ENCODE results near the gene RALGAPA2. TPM values are rescaled to one million over a fixed set of nuclear protein-coding genes. Genes with fewer than 3 reads are reported as not detected.

Gene RALGAPA2
- total RNA-seq, 1 experiment from 2014 or later, result 10.8 TPM

DNA sequence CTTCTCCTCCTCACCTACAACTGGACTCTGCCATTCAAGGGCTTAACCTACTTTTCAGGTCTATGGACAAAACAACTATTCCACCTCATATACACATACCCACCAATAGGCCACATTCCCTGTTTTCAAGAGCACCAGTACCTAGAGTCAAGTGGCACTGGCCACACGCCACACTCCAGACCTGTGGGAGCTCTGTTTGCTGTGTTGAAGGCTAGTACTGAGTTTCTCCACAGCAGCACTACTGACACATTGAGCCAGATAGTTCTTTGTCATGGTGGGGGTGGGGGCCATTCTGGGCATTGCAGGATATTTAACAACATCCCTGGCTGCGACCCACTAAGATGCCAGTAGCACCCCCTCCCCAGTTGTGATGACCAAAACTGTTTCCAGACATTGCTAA, 84.1 kb downstream of the RALGAPA2 start:
- Histone ChIP-seq H3K27ac (ENCODE audit: low read depth, low read length) (no peak overlapping the region), H4K20me1 (ENCODE audit: insufficient read depth) (no peaks in the 10 kb centered on the region), H3K27me3 (ENCODE audit: insufficient read depth, low read length) (no peaks in the 10 kb centered on the region), H3K9me3 (ENCODE audit: control insufficient read depth in 1 of 2, insufficient read depth in 1 of 2, low read depth in 1 of 2, low read length in 2 of 2) (no peaks in the 10 kb centered on the region), H3K9me2 (ENCODE audit: insufficient read depth) (no peaks in the 10 kb centered on the region), H3K79me2 (ENCODE audit: insufficient read depth, low read length) (no peaks in the 10 kb centered on the region), H3K9ac (ENCODE audit: low read length) (no peak overlapping the region), H3K4me2 (ENCODE audit: low read length) (no peak overlapping the region), H3K36me3 (ENCODE audit: control insufficient read depth in 1 of 2, insufficient read depth in 2 of 2, low read length in 2 of 2) (no peaks in the 10 kb centered on the region), H3K4me1 (ENCODE audit: control insufficient read depth in 1 of 2, insufficient read depth in 2 of 2, low read length in 2 of 2) (no peaks in the 10 kb centered on the region), H2AFZ (ENCODE audit: low read depth, low read length, poor library complexity, severe bottlenecking) (no peak overlapping the region), H3K4me3 (replicated peaks in 1 of 2; ENCODE audit: low read depth in 1 of 2, low read length in 2 of 2) (no peak overlapping the region)
- DNase-seq (ENCODE audit: low read depth, low spot score), result no peak
- no peak for TF ChIP-seq CEBPB (IDR thresholded peaks at IDR 0.05; ENCODE audit: low read depth)
- TF ChIP-seq, protein P1, sequence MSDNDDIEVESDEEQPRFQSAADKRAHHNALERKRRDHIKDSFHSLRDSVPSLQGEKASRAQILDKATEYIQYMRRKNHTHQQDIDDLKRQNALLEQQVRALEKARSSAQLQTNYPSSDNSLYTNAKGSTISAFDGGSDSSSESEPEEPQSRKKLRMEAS (IDR thresholded peaks at IDR 0.05), result no peak
- no peak for TF ChIP-seq YY1 (IDR thresholded peaks at IDR 0.05; ENCODE audit: extremely low read depth, insufficient replicate concordance, low read depth, low read length)
- ChIA-PET CTCF (no interaction called here), POLR2A (no interaction called here), RAD21 (ENCODE audit: low non-redundant PET in 1 of 2, low total read pairs in 2 of 2, uncharacterized antibody in 2 of 2, unreplicated experiment in 2 of 2) (no interaction called here)
- ATAC-seq, result no peak
- intact Hi-C loops (cut with micrococcal nuclease), result no loop called here
- BruUV-seq (replicated peaks), result no TSS peak

DNA sequence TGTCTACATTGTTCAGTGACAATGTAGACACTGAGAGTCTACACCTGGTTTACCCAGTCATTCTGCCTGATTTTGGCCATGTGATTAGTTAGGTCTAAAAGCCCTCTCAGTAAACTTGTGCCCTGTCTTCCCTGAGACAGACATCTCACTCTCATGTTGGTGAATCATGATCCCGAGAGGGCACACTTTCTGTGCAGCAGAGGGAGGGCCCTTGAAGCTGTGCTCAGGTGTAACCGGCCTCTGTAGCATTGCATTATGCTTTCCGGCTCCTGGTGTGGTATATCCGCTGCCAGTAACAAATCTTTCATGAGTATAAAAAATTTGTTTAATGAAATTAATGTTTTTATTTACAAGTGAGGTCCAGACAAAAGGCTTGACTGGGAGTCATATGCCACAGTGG, 85.0 kb downstream of the RALGAPA2 start:
- H3K27ac ChIP-seq (ENCODE audit: low read depth, low read length), result no peak overlapping the region
- H3K4me2 ChIP-seq (ENCODE audit: low read length), result no peak overlapping the region
- no peaks in the 10 kb centered on the region for H3K4me1 ChIP-seq (ENCODE audit: control insufficient read depth in 1 of 2, insufficient read depth in 2 of 2, low read length in 2 of 2)
- ChIA-PET CTCF (no interaction called here), RAD21 (ENCODE audit: low non-redundant PET in 1 of 2, low total read pairs in 2 of 2, uncharacterized antibody in 2 of 2, unreplicated experiment in 2 of 2) (no interaction called here), POLR2A (no interaction called here)
- no peak overlapping the region for H3K9ac ChIP-seq (ENCODE audit: low read length)
- H3K4me3 ChIP-seq (replicated peaks in 1 of 2; ENCODE audit: low read depth in 1 of 2, low read length in 2 of 2), result no peak overlapping the region
- ATAC-seq (no peak), DNase-seq (ENCODE audit: low read depth, low spot score) (no peak)
- H4K20me1 ChIP-seq (ENCODE audit: insufficient read depth), result no peaks in the 10 kb centered on the region
- no TSS peak for BruUV-seq (replicated peaks)
- H3K9me2 ChIP-seq (ENCODE audit: insufficient read depth), result no peaks in the 10 kb centered on the region
- intact Hi-C loops (cut with micrococcal nuclease), result no loop called here
- H3K79me2 ChIP-seq (ENCODE audit: insufficient read depth, low read length), result no peaks in the 10 kb centered on the region
- H2AFZ ChIP-seq (ENCODE audit: low read depth, low read length, poor library complexity, severe bottlenecking), result no peak overlapping the region
- no peaks in the 10 kb centered on the region for H3K9me3 ChIP-seq (ENCODE audit: control insufficient read depth in 1 of 2, insufficient read depth in 1 of 2, low read depth in 1 of 2, low read length in 2 of 2)
- H3K36me3 ChIP-seq (ENCODE audit: control insufficient read depth in 1 of 2, insufficient read depth in 2 of 2, low read length in 2 of 2), result no peaks in the 10 kb centered on the region
- TF ChIP-seq, protein P2, sequence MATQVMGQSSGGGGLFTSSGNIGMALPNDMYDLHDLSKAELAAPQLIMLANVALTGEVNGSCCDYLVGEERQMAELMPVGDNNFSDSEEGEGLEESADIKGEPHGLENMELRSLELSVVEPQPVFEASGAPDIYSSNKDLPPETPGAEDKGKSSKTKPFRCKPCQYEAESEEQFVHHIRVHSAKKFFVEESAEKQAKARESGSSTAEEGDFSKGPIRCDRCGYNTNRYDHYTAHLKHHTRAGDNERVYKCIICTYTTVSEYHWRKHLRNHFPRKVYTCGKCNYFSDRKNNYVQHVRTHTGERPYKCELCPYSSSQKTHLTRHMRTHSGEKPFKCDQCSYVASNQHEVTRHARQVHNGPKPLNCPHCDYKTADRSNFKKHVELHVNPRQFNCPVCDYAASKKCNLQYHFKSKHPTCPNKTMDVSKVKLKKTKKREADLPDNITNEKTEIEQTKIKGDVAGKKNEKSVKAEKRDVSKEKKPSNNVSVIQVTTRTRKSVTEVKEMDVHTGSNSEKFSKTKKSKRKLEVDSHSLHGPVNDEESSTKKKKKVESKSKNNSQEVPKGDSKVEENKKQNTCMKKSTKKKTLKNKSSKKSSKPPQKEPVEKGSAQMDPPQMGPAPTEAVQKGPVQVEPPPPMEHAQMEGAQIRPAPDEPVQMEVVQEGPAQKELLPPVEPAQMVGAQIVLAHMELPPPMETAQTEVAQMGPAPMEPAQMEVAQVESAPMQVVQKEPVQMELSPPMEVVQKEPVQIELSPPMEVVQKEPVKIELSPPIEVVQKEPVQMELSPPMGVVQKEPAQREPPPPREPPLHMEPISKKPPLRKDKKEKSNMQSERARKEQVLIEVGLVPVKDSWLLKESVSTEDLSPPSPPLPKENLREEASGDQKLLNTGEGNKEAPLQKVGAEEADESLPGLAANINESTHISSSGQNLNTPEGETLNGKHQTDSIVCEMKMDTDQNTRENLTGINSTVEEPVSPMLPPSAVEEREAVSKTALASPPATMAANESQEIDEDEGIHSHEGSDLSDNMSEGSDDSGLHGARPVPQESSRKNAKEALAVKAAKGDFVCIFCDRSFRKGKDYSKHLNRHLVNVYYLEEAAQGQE (IDR thresholded peaks at IDR 0.05; ENCODE audit: low read depth), result no peak
- TF ChIP-seq POLR2A (IDR thresholded peaks at IDR 0.05; ENCODE audit: borderline replicate concordance, extremely low read depth, insufficient read depth, insufficient read length) (no peak), JUND (IDR thresholded peaks at IDR 0.05) (no peak), EGR1 (IDR thresholded peaks at IDR 0.05; ENCODE audit: low read depth) (no peak), YY1 (IDR thresholded peaks at IDR 0.05; ENCODE audit: extremely low read depth, insufficient replicate concordance, low read depth, low read length) (no peak), CBX3 (IDR thresholded peaks at IDR 0.05; ENCODE audit: low read depth) (no peak), EZH2 (IDR thresholded peaks at IDR 0.05) (no peak), RAD21 (IDR thresholded peaks at IDR 0.05; ENCODE audit: low read depth) (no peak), ZNF274 (IDR thresholded peaks at IDR 0.05; ENCODE audit: low read depth, low read length) (no peak), FOSL1 (IDR thresholded peaks at IDR 0.05; ENCODE audit: low read depth) (no peak), ELF1 (IDR thresholded peaks at IDR 0.05; ENCODE audit: borderline replicate concordance, low read depth) (no peak), SP1 (IDR thresholded peaks at IDR 0.05; ENCODE audit: low read depth) (no peak)
- TF ChIP-seq, protein P1 (IDR thresholded peaks at IDR 0.05), result no peak
- TF ChIP-seq, protein P3, sequence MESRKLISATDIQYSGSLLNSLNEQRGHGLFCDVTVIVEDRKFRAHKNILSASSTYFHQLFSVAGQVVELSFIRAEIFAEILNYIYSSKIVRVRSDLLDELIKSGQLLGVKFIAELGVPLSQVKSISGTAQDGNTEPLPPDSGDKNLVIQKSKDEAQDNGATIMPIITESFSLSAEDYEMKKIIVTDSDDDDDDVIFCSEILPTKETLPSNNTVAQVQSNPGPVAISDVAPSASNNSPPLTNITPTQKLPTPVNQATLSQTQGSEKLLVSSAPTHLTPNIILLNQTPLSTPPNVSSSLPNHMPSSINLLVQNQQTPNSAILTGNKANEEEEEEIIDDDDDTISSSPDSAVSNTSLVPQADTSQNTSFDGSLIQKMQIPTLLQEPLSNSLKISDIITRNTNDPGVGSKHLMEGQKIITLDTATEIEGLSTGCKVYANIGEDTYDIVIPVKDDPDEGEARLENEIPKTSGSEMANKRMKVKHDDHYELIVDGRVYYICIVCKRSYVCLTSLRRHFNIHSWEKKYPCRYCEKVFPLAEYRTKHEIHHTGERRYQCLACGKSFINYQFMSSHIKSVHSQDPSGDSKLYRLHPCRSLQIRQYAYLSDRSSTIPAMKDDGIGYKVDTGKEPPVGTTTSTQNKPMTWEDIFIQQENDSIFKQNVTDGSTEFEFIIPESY (IDR thresholded peaks at IDR 0.05; ENCODE audit: extremely low read depth, insufficient replicate concordance, low read length), result no peak
- H3K27me3 ChIP-seq (ENCODE audit: insufficient read depth, low read length), result no peaks in the 10 kb centered on the region

All from HCT116 (cell line).